Chondrocyte (in vitro differentiated cells): Measurements from ENCODE around the gene USP49. TPM values are rescaled to one million over a fixed set of nuclear protein-coding genes. Genes with fewer than 3 reads are reported as not detected.
A peak's percentile ranks its signal among the peaks of the same experiment; 100 is the strongest.
"Not testable (repeated sequence)": the region's sequence is repeated elsewhere in the genome, so short reads cannot be mapped to it uniquely, and the experiment has no call there.

Experiments used
- DNase-seq: peaks from one replicate; pipeline ENCODE4 v3.0.0; 2021; ENCODE audit warnings: mixed read lengths, low spot score
- H3K27ac Mint-ChIP-seq: one replicate; pipeline ENCODE4 v1.8.0; 2021; ENCODE audit warnings: mild to moderate bottlenecking, moderate library complexity, mixed read lengths; ENCODE audit not compliant: unreplicated experiment
- H3K27me3 Mint-ChIP-seq: 2 replicates; pipeline ENCODE4 v1.8.0; 2021; ENCODE audit warnings: low read depth, mixed read lengths
- H3K36me3 Mint-ChIP-seq: 2 replicates; pipeline ENCODE4 v1.8.0; 2021; ENCODE audit warnings: low read depth, mixed read lengths
- H3K4me1 Mint-ChIP-seq: 2 replicates; pipeline ENCODE4 v1.8.0; 2021; ENCODE audit warnings: low read depth, mild to moderate bottlenecking, mixed read lengths
- H3K4me3 Mint-ChIP-seq: one replicate; pipeline ENCODE4 v1.8.0; 2021; ENCODE audit warnings: mild to moderate bottlenecking, moderate library complexity, mixed read lengths; ENCODE audit not compliant: unreplicated experiment
- H3K9me3 Mint-ChIP-seq: 2 replicates; pipeline ENCODE4 v1.8.0; 2021; ENCODE audit warnings: low read depth, mixed read lengths
- long read RNA-seq: library from polyadenylated mRNA; stranded (forward); transcript quantifications from one replicate; pipeline ENCODE4 v2.0.0, GENCODE V29; 2021
- total RNA-seq: library from RNA; stranded (reverse); gene quantifications from 3 replicates; pipeline ENCODE4 v1.2.1, GENCODE V29; 2021
- TF ChIP-seq, protein P1 (sequence below): fragments of 200-600 bp; sonication (generic); IDR thresholded peaks from 2 replicates; pipeline ENCODE4 v1.5.0; 2021; ENCODE audit warnings: antibody characterized with exemption, mild to moderate bottlenecking, moderate library complexity

The USP49 gene
- 3.4 to 5.2 TPM (median 3.5 TPM) in 3 replicates for total RNA-seq
- long read RNA-seq, partial matches to known transcripts, result 0 of 11 reads
- long read RNA-seq, other reads (novel, unspliced or antisense), result 11 of 11 reads

DNA sequence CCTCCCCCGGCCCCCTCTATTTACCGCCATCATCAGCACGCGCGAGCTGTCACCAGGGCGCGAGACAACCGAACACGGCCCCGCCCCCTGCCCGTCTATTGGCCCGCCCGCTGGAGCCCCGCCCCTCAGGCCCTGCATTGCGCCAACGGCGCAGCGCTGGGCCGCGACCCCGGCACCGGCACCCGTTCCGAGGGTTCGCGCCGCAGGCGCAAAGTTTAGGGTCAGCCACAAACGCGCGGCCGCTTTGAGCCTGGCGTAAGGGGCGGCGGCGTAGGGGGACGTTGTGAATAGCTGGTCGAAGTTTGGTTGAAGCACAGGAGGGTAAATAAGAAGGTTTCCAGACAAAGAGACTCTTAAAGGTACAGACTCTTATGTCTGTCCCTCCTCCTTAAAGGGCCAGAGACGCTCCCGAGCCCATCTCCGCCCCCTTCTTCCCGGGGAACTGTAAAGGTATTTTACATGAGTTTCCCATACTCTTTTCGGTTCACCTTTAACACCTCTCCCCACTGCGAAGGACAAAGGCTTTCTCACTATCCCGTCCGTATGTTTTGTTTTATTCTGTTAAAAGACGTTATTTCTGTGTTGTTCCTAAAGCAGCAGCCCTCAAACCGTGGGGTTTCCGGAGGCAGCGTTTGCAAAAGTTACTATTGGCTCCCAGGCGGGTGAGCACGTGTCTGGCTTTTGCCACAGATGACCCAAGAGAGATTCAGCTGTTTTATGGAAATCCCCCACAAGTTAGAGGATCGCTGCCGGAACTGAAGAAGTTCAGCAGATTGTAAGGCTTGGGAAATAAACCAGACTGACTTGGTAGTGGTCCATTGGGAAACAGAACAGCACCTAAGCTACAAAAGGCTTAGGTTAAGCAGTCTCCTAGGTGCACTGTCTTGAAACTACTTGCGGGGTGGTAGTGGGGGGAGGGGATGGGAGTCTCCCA, at the start of gene USP49:
USP49 (minus strand) TSS at position 76 of the 934 bp plus-strand sequence. CDS start 88,392 bp downstream, outside the sequence.
- Mint-ChIP-seq H3K4me1 (peaks cover 8% of the 10 kb centered on the region), H3K36me3 (no peaks in the 10 kb centered on the region), H3K4me3 (no peak within 1 kb of the TSS)

DNA sequence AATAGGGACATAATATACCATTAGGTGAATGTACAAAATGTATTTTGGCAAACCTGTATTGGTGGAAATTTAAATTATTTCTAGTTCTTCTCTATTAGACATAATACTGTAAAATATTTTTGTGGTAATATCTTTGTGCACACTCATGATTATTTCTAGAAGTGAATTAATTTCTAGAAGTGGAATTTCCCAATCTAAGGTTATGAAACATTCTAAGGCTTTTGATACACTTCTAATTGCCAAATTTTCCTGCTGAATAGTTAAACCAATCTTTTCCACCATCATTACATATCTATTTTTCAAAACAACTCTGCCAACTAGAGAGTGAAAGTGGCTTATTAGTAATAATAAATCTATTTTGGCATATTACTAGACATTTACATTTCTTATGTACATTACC, 48.3 kb upstream of the USP49 start:
- Mint-ChIP-seq H3K27ac (no peak overlapping the region), H3K27me3 (no peaks in the 10 kb centered on the region), H3K4me3 (no peak overlapping the region), H3K9me3 (no peaks in the 10 kb centered on the region), H3K36me3 (no peaks in the 10 kb centered on the region), H3K4me1 (peaks cover 28% of the 10 kb centered on the region)
- DNase-seq, result no peak
- TF ChIP-seq, protein P1, sequence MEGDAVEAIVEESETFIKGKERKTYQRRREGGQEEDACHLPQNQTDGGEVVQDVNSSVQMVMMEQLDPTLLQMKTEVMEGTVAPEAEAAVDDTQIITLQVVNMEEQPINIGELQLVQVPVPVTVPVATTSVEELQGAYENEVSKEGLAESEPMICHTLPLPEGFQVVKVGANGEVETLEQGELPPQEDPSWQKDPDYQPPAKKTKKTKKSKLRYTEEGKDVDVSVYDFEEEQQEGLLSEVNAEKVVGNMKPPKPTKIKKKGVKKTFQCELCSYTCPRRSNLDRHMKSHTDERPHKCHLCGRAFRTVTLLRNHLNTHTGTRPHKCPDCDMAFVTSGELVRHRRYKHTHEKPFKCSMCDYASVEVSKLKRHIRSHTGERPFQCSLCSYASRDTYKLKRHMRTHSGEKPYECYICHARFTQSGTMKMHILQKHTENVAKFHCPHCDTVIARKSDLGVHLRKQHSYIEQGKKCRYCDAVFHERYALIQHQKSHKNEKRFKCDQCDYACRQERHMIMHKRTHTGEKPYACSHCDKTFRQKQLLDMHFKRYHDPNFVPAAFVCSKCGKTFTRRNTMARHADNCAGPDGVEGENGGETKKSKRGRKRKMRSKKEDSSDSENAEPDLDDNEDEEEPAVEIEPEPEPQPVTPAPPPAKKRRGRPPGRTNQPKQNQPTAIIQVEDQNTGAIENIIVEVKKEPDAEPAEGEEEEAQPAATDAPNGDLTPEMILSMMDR, result no peak

More for the DNA sequence above, at the start of gene USP49:
- H3K27me3 Mint-ChIP-seq, result no peaks in the 10 kb centered on the region
- TF ChIP-seq, protein P1, result peak; percentile 8
- peak within 1 kb of the TSS; percentile 92 for H3K27ac Mint-ChIP-seq
- DNase-seq, result peak; percentile 95
- H3K9me3 Mint-ChIP-seq, result no peaks in the 10 kb centered on the region

DNA sequence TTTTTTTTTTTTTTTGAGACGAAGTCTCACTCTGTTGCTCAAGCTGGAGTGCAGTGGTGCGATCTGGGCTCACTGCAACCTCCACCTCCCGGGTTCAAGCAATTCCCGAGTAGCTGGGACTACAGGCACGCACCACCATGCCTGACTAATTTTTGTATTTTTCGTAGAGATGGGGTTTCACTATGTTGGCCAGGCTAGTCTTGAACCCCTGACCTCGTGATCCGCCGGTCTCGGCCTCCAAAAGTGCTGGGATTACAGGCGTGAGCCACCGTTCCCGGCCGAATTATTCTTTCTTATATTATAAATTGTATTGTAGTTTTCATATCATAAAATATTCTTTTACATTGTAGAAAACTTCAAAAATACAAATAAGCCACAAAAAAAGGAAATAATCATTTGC, 47.7 kb upstream of the USP49 start:
- not testable (repeated sequence) for H3K9me3 Mint-ChIP-seq, DNase-seq, H3K36me3 Mint-ChIP-seq, H3K27me3 Mint-ChIP-seq, H3K4me3 Mint-ChIP-seq
- Mint-ChIP-seq H3K4me1 (peaks cover 32% of the 10 kb centered on the region), H3K27ac (peak overlapping the region; percentile 91)

DNA sequence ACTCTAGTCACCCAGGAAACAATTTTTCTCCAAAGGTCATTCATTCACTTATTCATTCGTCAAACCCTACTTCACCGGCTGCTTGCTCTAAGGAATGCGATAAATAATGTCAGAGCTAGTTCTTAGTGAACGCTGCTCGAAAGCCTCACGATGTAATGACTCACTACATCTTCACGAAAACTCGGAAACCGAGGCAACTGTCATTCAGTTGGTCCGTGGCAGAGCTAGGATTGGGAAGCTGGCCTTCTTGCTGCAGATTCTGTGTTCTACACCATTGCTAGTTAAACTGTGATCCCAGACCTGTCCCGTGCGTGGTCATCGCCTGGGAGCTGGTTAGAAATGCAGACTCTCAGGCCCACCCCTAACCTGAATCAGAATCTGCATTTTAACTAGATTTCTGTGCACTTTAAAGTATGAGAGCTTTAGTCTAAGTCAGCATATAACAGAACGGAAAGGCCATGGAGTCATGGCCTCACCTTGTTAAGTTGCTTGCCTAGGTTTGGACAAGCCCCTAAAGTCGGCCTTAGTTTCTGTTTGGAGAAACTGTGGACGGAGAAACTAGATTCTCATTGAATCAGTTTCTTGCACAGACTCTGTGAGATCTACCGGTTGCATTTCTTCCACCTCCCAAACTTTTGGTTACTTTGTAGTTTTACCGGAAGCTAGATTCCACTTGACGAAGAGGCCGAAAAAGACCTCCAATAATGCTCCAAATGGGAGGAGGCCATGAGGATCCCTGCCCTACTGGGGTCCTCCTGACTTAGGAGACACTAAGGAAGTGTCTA, 47.1 kb upstream of the USP49 start:
- H3K27ac Mint-ChIP-seq, result peak overlapping the region; percentile 91
- no peaks in the 10 kb centered on the region for H3K9me3 Mint-ChIP-seq
- peaks cover 32% of the 10 kb centered on the region for H3K4me1 Mint-ChIP-seq
- no peak for DNase-seq
- TF ChIP-seq, protein P1, result no peak
- H3K4me3 Mint-ChIP-seq, result peak overlapping the region; percentile 77
- H3K27me3 Mint-ChIP-seq, result no peaks in the 10 kb centered on the region
- no peaks in the 10 kb centered on the region for H3K36me3 Mint-ChIP-seq

DNA sequence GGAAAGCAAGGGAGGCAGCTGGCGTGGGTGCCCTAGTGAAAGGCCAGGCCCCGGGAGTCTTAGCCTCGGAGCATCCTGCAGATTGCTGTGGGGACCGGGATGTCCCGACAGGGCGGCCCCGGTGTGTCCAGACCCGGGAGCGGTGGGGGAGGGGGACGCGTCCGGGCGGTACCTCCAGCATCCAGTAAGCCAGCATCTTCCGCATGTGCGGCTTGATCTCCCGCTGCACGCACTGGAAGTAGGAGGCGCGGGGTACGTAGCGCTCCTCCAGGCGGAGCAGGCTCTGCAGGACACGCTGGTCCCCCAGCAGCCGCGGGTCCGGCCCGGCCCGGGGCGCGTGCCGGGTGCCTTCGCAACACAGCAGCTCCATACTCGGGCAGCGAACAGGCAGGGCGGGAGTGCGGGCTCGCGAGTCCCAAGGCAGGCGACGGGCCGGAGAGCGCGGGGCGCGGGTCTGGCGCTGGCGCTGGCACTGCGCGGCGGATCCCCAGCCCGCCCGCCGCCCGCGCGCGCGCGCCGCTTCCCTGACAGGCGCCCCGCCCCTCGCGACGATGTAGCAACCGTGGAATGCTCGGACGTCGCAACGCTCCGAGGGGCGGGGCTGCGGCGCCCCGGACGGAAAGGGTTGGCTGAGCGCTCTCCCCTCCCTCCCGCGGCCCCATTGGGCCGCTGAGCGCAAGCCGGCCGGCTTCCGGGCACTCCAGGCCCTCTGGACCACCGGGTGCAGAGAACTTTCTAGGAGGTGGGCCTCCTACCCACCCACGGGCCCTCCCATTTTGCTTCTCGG, 46.3 kb upstream of the USP49 start, which contains the start of gene CCND3:
CCND3 (minus strand) TSS at position 529 of the 787 bp plus-strand sequence; CDS start at position 370, 159 bp downstream.
- DNase-seq, result peak; percentile 97
- H3K9me3 Mint-ChIP-seq, result no peaks in the 10 kb centered on the region
- peak within 1 kb of the TSS; percentile 90 for H3K4me3 Mint-ChIP-seq
- H3K27me3 Mint-ChIP-seq, result no peaks in the 10 kb centered on the region
- peaks cover 34% of the 10 kb centered on the region for H3K4me1 Mint-ChIP-seq
- peaks cover 2% of the 10 kb centered on the region for H3K36me3 Mint-ChIP-seq
- TF ChIP-seq, protein P1, result peak; percentile 12
- H3K27ac Mint-ChIP-seq, result peak within 1 kb of the TSS; percentile 91
